ENCODE results near the gene ARHGAP18. TPM values are rescaled to one million over a fixed set of nuclear protein-coding genes. Genes with fewer than 3 reads are reported as not detected.

The ARHGAP18 gene
- total and polyA plus RNA-seq, 5 experiments from 2014 or later: 0.64 to 2.4 (median 1.4) TPM

DNA sequence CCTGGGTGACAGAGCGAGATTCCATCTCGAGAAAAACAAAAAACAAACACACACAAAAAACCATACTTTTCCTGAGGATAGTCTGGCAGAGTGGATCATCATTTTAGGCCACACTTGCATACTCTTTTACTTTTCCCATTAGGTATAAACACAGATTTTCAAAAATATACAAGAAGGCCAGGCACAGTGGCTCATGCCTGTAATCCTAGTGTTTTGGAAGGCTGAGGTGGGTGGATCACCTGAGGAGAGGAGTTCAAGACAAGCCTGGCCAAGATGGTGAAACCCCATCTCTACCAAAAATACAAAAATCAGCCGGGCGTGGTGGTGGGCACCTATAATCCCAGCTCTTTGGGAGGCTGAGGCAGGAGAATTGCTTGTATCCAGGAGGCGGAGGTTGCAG, 85.5 kb downstream of the ARHGAP18 start:
- POLR2A ChIA-PET: no interaction called here
- no peaks in the 10 kb centered on the region for H3K36me3 Mint-ChIP-seq
- no peak overlapping the region for H3K27ac Mint-ChIP-seq

GRCh38 chr6:129623008-129623732, 86.8 kb downstream of the ARHGAP18 start:
- POLR2A ChIA-PET: interaction anchor here (0.6 to 0.7 kb wide), 2 partner anchors 14 to 1573 kb away, joined by 3 read pairs; no protein-coding TSS in a partner anchor
- Mint-ChIP-seq H3K4me1 (peaks cover 0 to 4% (median 3%) of the 10 kb centered on the region in 4 donors), H3K27ac (no peak overlapping the region), H3K36me3 (no peaks in the 10 kb centered on the region), H3K27me3 (no peaks in the 10 kb centered on the region), H3K9me3 (no peaks in the 10 kb centered on the region), H3K4me3 (no peak overlapping the region)
- DNase-seq (no peak), ATAC-seq (no peak)

More for the DNA sequence above, 85.5 kb downstream of the ARHGAP18 start:
- ATAC-seq (no peak), DNase-seq (no peak)
- H3K9me3 Mint-ChIP-seq: no peaks in the 10 kb centered on the region
- no peaks in the 10 kb centered on the region for H3K4me1 Mint-ChIP-seq
- no peaks in the 10 kb centered on the region for H3K27me3 Mint-ChIP-seq
- H3K4me3 Mint-ChIP-seq: no peak overlapping the region

DNA sequence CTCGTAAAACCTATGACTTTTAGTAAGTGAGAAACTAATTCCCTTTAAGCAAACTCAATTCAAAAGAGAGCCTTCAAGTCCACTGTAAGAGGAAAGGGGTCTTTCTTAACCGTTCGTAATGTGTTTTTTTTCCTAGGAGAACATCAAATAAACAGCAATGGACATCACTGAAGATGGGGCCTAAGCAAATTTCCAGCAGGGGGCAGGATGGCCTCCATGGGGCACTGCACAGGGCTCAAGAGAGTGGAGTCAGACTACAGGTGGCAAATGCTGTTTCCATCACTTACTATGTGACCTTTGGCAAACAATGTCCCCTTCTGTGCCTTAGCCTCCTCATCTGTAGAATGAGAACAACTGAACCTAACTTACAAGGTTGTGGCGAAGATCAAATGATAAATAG, 88.7 kb downstream of the ARHGAP18 start:
- ATAC-seq: no peak
- H3K36me3 Mint-ChIP-seq: no peaks in the 10 kb centered on the region
- no peaks in the 10 kb centered on the region for H3K9me3 Mint-ChIP-seq
- H3K4me1 Mint-ChIP-seq: peaks cover 0 to 4% (median 3%) of the 10 kb centered on the region in 4 donors
- no peaks in the 10 kb centered on the region for H3K27me3 Mint-ChIP-seq
- H3K4me3 Mint-ChIP-seq: no peak overlapping the region
- peak in 5 of 10 donors; percentile 4 to 63 (median 7) for DNase-seq
- POLR2A ChIA-PET: no interaction called here
- no peak overlapping the region for H3K27ac Mint-ChIP-seq

- Mint-ChIP-seq H3K27me3 (no peaks in the 10 kb centered on the region), H3K9me3 (no peaks in the 10 kb centered on the region), H3K36me3 (no peaks in the 10 kb centered on the region), H3K27ac (no peak overlapping the region), H3K4me1 (peaks cover 0 to 4% (median 3%) of the 10 kb centered on the region in 4 donors), H3K4me3 (no peak overlapping the region)
- no peak for ATAC-seq
- POLR2A ChIA-PET: no interaction called here
- no peak for DNase-seq
Measured at GRCh38 chr6:129620234-129620610, 89.8 kb downstream of the ARHGAP18 start.

- Mint-ChIP-seq H3K4me3 (no peak overlapping the region), H3K27me3 (no peaks in the 10 kb centered on the region), H3K27ac (no peak overlapping the region), H3K4me1 (peaks cover 0 to 4% (median 3%) of the 10 kb centered on the region in 4 donors), H3K9me3 (no peaks in the 10 kb centered on the region), H3K36me3 (no peaks in the 10 kb centered on the region)
- POLR2A ChIA-PET: interaction anchor here (0.5 kb wide), 1 partner anchor 35 kb away, joined by 5 read pairs; no protein-coding TSS in a partner anchor
- no peak for DNase-seq
- ATAC-seq: no peak
Measured at GRCh38 chr6:129619579-129620233, 90.3 kb downstream of the ARHGAP18 start.

- H3K36me3 Mint-ChIP-seq: no peaks in the 10 kb centered on the region
- H3K9me3 Mint-ChIP-seq: no peaks in the 10 kb centered on the region
- no peak overlapping the region for H3K27ac Mint-ChIP-seq
- no peak overlapping the region for H3K4me3 Mint-ChIP-seq
- H3K27me3 Mint-ChIP-seq: no peaks in the 10 kb centered on the region
- DNase-seq: no peak
- no peak for ATAC-seq
- peaks cover 0 to 4% (median 3%) of the 10 kb centered on the region in 4 donors for H3K4me1 Mint-ChIP-seq
- POLR2A ChIA-PET: interaction anchor here (0.5 kb wide), 1 partner anchor 102 kb away, joined by 3 read pairs; no protein-coding TSS in a partner anchor
Measured at GRCh38 chr6:129617986-129618385, 92.0 kb downstream of the ARHGAP18 start.

DNA sequence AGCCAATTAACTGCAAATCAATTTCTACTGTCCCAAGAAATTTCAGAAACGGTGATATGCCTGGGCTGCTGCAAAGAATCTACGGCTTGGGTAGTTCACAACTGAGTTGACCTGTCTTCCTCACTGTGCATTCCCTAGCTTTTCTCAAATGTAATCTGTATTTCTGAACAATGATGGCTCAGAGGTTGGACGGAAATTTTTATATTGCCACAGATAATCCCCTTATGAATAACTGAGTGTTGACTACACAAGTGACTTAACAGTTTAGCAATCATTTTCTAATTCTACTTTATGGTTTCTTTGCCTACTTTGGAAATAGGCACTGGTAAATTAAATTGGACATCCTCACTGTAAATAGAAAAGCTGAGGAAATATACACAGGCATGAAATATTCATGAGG, 94.5 kb downstream of the ARHGAP18 start:
- Mint-ChIP-seq H3K9me3 (no peaks in the 10 kb centered on the region), H3K4me3 (no peak overlapping the region), H3K4me1 (peaks cover 0 to 4% (median 3%) of the 10 kb centered on the region in 4 donors), H3K27me3 (no peaks in the 10 kb centered on the region), H3K36me3 (no peaks in the 10 kb centered on the region), H3K27ac (no peak overlapping the region)
- POLR2A ChIA-PET: no interaction called here
- DNase-seq (no peak), ATAC-seq (no peak)

DNA sequence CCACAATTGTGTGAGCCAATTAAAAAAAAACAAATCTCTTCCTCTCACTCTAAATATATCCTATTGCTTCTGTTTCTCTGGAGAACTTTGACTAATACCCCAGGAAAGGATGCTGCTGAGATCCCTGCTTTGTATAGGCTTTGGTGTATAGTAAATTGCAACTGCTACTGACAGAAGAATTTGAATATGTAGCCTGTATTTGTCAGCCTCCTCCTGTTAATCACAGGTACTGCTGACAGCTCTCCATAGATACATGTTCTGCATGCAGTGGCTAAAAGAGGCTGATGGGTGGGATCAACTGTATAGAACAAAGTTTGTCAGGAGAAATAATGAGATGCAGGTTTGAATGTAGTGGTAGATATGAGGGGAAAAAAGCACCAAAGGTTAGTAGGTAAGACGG, 95.0 kb downstream of the ARHGAP18 start:
- Mint-ChIP-seq H3K4me1 (peaks cover 0 to 4% (median 3%) of the 10 kb centered on the region in 4 donors), H3K27me3 (no peaks in the 10 kb centered on the region), H3K9me3 (no peaks in the 10 kb centered on the region), H3K4me3 (no peak overlapping the region), H3K36me3 (no peaks in the 10 kb centered on the region), H3K27ac (no peak overlapping the region)
- POLR2A ChIA-PET: no interaction called here
- DNase-seq (no peak), ATAC-seq (no peak)

DNA sequence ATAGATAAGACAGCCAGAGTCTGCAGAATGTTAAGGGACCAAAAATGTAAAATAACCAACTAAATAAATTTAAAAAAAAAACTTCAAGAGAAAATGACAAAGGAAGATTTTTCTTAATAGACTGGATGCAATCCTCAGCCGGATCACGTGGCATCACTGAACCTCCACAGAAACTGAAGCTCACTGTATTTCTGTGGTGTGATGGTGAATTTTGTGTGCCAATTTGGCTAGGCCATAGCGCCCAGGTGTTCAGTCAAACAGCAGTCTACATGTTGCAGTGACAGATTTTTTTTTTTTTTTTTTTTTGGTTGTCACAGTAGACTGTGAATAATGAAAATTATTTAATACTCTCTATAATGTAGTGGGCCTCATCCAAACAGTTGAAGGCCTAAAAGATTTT, 95.5 kb downstream of the ARHGAP18 start:
- POLR2A ChIA-PET: no interaction called here
- no peak for ATAC-seq
- peaks cover 0 to 4% (median 3%) of the 10 kb centered on the region in 4 donors for H3K4me1 Mint-ChIP-seq
- DNase-seq: no peak
- no peaks in the 10 kb centered on the region for H3K9me3 Mint-ChIP-seq
- H3K4me3 Mint-ChIP-seq: no peak overlapping the region
- H3K27ac Mint-ChIP-seq: no peak overlapping the region
- no peaks in the 10 kb centered on the region for H3K36me3 Mint-ChIP-seq
- H3K27me3 Mint-ChIP-seq: no peaks in the 10 kb centered on the region

- ATAC-seq: no peak
- no peak for DNase-seq
- H3K36me3 Mint-ChIP-seq: no peaks in the 10 kb centered on the region
- H3K27ac Mint-ChIP-seq: no peak overlapping the region
- H3K4me1 Mint-ChIP-seq: no peaks in the 10 kb centered on the region
- POLR2A ChIA-PET: no interaction called here
- no peaks in the 10 kb centered on the region for H3K9me3 Mint-ChIP-seq
- no peak overlapping the region for H3K4me3 Mint-ChIP-seq
- no peaks in the 10 kb centered on the region for H3K27me3 Mint-ChIP-seq
Measured at GRCh38 chr6:129612440-129612839, 97.5 kb downstream of the ARHGAP18 start.

DNA sequence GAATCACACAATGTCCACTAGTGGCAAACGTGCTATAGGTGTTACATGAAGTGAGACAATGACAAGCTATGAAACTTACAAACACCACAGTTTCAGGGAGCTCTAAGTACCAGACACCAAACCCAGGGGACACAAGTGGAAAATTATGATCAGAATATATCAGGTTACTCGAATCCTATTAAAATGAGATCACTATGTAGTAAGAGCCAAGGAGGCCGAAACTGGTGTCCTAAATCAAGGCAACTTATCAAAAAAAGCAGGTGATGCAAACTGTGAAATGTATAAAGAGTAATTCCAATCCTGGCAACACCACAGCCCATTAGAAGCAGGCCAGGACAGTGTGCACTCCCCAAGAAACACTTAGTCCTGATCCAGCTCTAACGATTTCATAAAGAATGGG, 100.3 kb downstream of the ARHGAP18 start:
- Mint-ChIP-seq H3K4me1 (no peaks in the 10 kb centered on the region), H3K36me3 (peaks cover 0 to 3% (median 0%) of the 10 kb centered on the region in 3 donors), H3K9me3 (no peaks in the 10 kb centered on the region), H3K4me3 (no peak overlapping the region), H3K27me3 (no peaks in the 10 kb centered on the region), H3K27ac (no peak overlapping the region)
- no peak for DNase-seq
- POLR2A ChIA-PET: interaction anchor here (0.6 kb wide), 1 partner anchor 13 kb away, joined by 3 read pairs; no protein-coding TSS in a partner anchor
- ATAC-seq: no peak

GRCh38 chr6:129608886-129609537, 101.0 kb downstream of the ARHGAP18 start:
- H3K36me3 Mint-ChIP-seq: peaks cover 0 to 3% (median 0%) of the 10 kb centered on the region in 3 donors
- no peaks in the 10 kb centered on the region for H3K4me1 Mint-ChIP-seq
- no peak overlapping the region for H3K27ac Mint-ChIP-seq
- DNase-seq: no peak
- no peak for ATAC-seq
- H3K27me3 Mint-ChIP-seq: no peaks in the 10 kb centered on the region
- no peaks in the 10 kb centered on the region for H3K9me3 Mint-ChIP-seq
- H3K4me3 Mint-ChIP-seq: no peak overlapping the region
- POLR2A ChIA-PET: interaction anchor here (0.6 kb wide), 1 partner anchor 14 kb away, joined by 3 read pairs; no protein-coding TSS in a partner anchor
